HL-60 (cell line): Measurements from ENCODE around the gene MMP20.
"Not testable (repeated sequence)": the region's sequence is repeated elsewhere in the genome, so short reads cannot be mapped to it uniquely, and the experiment has no call there.

Experiments used
- DNase-seq, 2 experiments: peaks; one replicate each; pipeline ENCODE4 v3.0.0-alpha.2; 2010 to 2020; ENCODE audit warnings: low read depth in 1 of 2, low spot score in 1 of 2
- H3K27ac ChIP-seq: fragments of 250-450 bp; sonication (Bioruptor Pico); replicated peaks from 2 replicates; pipeline ENCODE4 v1.5.1; 2020; ENCODE audit warnings: mild to moderate bottlenecking, moderate library complexity
- H3K27me3 ChIP-seq: fragments of 250-450 bp; sonication (Bioruptor Pico); 2 replicates; pipeline ENCODE4 v1.5.1; 2021; ENCODE audit warnings: mild to moderate bottlenecking, moderate library complexity; ENCODE audit not compliant: insufficient read depth, poor library complexity, severe bottlenecking
- H3K4me3 ChIP-seq: replicated peaks from 2 replicates; pipeline ENCODE4 v1.5.1; 2011; ENCODE audit warnings: mild to moderate bottlenecking, control low read depth, low read length; ENCODE audit not compliant: insufficient read depth
- GABPA ChIP-seq: IDR thresholded peaks from 2 replicates; pipeline ENCODE4 v1.6.1; 2012; ENCODE audit warnings: low read depth
- POLR2AphosphoS5 ChIP-seq: IDR thresholded peaks from 2 replicates; pipeline ENCODE4 v1.6.1; 2012; ENCODE audit warnings: low read depth
- SPI1 ChIP-seq: IDR thresholded peaks from 2 replicates; pipeline ENCODE4 v1.6.1; 2012; ENCODE audit warnings: low read depth, mild to moderate bottlenecking, borderline replicate concordance
- TF ChIP-seq, protein P1 (sequence below): IDR thresholded peaks from one replicate; pipeline ENCODE4 v1.5.1; 2011; ENCODE audit warnings: low read length, control low read depth, inconsistent platforms; ENCODE audit not compliant: insufficient read depth
- TF ChIP-seq, protein P2 (sequence below): IDR thresholded peaks from 2 replicates; pipeline ENCODE4 v1.6.1; 2012; ENCODE audit warnings: low read depth; ENCODE audit not compliant: insufficient replicate concordance

MMP20 gene

DNA sequence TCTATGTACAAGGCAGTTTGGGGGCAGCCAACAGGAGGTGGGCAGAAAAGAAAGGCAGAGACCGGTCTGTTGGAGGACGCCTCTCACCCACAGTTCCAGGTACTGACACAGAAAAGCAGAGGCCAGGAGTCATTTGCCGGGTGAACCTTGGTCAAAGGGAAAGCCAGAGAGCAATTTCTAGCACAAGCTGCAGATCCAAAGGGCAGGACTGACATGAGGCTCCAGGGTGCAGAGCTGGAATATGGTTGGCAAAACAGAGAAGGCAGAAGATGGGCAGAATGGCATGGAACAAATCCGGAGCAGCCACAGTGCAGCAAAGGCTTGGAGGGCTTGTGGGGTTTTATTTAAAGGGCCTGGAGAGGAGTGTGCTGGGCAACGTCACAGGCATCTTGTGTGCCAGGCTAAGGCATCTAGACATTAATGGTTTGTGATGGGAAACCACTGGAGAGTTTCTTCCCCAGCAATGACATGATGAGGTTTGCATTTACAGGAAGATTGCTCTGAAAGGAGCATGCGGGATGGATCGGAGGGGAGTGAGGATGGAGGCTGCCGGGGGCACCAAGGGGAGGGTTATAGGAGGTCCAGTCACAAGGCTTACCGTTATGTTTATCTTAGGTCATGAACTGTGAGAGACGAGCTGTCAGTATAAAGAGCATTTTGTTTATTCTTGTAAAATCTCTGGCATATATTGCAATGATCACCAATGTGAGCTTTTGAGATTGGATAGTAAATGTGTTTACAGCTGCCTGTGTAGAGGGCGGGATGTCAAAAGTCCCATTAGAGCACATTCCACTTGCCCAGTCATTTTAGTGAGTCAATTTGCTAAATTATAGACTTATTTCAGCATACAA is 5.7 kb upstream of the MMP20 start:
- no peak overlapping the region for H3K4me3 ChIP-seq
- H3K27me3 ChIP-seq = no peaks in the 10 kb centered on the region
- no peak overlapping the region for H3K27ac ChIP-seq
- TF ChIP-seq POLR2AphosphoS5 = no peak
- TF ChIP-seq, protein P1, sequence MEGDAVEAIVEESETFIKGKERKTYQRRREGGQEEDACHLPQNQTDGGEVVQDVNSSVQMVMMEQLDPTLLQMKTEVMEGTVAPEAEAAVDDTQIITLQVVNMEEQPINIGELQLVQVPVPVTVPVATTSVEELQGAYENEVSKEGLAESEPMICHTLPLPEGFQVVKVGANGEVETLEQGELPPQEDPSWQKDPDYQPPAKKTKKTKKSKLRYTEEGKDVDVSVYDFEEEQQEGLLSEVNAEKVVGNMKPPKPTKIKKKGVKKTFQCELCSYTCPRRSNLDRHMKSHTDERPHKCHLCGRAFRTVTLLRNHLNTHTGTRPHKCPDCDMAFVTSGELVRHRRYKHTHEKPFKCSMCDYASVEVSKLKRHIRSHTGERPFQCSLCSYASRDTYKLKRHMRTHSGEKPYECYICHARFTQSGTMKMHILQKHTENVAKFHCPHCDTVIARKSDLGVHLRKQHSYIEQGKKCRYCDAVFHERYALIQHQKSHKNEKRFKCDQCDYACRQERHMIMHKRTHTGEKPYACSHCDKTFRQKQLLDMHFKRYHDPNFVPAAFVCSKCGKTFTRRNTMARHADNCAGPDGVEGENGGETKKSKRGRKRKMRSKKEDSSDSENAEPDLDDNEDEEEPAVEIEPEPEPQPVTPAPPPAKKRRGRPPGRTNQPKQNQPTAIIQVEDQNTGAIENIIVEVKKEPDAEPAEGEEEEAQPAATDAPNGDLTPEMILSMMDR = no peak
- TF ChIP-seq, protein P2, sequence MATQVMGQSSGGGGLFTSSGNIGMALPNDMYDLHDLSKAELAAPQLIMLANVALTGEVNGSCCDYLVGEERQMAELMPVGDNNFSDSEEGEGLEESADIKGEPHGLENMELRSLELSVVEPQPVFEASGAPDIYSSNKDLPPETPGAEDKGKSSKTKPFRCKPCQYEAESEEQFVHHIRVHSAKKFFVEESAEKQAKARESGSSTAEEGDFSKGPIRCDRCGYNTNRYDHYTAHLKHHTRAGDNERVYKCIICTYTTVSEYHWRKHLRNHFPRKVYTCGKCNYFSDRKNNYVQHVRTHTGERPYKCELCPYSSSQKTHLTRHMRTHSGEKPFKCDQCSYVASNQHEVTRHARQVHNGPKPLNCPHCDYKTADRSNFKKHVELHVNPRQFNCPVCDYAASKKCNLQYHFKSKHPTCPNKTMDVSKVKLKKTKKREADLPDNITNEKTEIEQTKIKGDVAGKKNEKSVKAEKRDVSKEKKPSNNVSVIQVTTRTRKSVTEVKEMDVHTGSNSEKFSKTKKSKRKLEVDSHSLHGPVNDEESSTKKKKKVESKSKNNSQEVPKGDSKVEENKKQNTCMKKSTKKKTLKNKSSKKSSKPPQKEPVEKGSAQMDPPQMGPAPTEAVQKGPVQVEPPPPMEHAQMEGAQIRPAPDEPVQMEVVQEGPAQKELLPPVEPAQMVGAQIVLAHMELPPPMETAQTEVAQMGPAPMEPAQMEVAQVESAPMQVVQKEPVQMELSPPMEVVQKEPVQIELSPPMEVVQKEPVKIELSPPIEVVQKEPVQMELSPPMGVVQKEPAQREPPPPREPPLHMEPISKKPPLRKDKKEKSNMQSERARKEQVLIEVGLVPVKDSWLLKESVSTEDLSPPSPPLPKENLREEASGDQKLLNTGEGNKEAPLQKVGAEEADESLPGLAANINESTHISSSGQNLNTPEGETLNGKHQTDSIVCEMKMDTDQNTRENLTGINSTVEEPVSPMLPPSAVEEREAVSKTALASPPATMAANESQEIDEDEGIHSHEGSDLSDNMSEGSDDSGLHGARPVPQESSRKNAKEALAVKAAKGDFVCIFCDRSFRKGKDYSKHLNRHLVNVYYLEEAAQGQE = no peak
- no peak for TF ChIP-seq GABPA
- TF ChIP-seq SPI1 = no peak
- DNase-seq = no peak

DNA sequence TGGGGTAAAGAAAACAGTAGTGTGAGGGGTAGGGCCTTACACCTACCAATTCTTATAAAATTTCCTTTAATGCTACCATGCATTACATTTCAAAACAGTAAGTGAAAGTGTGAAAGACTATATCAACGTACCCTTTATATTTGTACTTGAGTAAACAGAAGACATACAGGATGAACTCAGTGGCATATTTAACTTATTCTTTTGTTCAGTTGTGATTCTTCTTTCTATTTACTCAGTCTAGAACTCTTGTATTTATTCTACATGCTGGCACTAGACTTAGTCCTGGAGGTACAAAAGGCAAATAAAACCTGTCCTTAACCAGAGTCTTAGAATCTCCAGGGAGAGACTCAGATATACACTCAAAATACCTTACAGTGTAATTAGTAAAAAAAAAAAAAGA is 4.8 kb upstream of the MMP20 start:
- DNase-seq, H3K4me3 ChIP-seq, H3K27me3 ChIP-seq, H3K27ac ChIP-seq: not testable (repeated sequence)

DNA sequence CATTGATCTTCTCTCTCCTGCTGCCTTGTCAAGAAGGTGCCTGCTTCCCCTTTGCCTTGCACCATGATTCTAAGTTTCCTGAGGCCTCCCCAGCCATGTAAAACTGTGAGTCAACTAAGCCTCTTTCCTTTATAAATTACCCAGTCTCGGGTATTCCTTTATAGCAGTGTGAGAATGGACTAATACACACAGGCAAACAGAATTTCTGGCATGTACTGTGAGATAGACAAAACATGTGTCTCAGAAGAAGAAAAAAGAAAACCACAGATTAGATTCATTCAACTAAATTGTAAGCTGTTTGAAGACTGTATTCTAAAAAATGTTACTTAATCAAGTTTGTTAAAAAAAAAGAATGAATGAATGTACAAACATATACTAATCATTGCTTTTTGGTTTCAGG is 1.5 kb upstream of the MMP20 start:
- Histone ChIP-seq H3K4me3 (no peak overlapping the region), H3K27me3 (no peaks in the 10 kb centered on the region), H3K27ac (no peak overlapping the region)
- TF ChIP-seq, protein P2 = no peak
- no peak for TF ChIP-seq GABPA
- no peak for TF ChIP-seq SPI1
- TF ChIP-seq, protein P1 = no peak
- TF ChIP-seq POLR2AphosphoS5 = no peak
- DNase-seq = no peak

DNA sequence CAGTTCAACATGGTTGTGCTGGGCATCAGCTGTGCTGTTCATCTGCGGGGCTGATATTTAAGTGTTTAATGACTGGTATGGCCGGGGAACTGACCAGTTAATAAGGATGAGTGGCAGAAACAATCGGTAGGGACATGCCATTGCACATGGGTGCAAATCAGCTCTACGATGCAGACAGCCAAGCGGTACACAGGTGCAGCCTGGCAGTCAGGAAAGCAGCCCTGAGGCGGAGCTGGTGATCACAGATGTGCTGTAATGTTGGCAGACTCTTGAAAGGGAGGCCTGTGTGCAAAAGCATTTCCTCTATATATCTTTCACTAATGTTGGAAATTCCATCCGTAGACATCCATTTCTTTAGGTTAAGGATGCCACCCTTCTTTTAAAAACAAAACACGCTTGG is 1.1 kb downstream of the MMP20 start:
- Histone ChIP-seq H3K27ac (no peak overlapping the region), H3K4me3 (no peak overlapping the region), H3K27me3 (no peaks in the 10 kb centered on the region)
- TF ChIP-seq POLR2AphosphoS5 (no peak), SPI1 (no peak), GABPA (no peak)
- TF ChIP-seq, protein P2 = no peak
- TF ChIP-seq, protein P1 = no peak
- no peak for DNase-seq
